B cell (primary cell): Measurements from ENCODE around the gene USH2A. TPM values are rescaled to one million over a fixed set of nuclear protein-coding genes. Genes with fewer than 3 reads are reported as not detected.

Experiments used
- ATAC-seq: fragments of 200-7000 bp; cut with Tn5 transposase; one replicate; pipeline ENCODE4 v1.10.0; 2021; ENCODE audit warnings: low read depth, mild to moderate bottlenecking, moderate number of reproducible peaks, moderate library complexity
- CTCF ChIA-PET: fragments of 350-600 bp; sonication (Branson Sonifier 250); formaldehyde crosslinking; loops from one replicate; lab custom pipeline; 2021; ENCODE audit warnings: antibody characterized with exemption, inconsistent platforms; lab: Charles Lee
- POLR2A ChIA-PET: fragments of 350-600 bp; sonication (Branson Sonifier 250); formaldehyde crosslinking; loops from one replicate; lab custom pipeline; 2021; ENCODE audit warnings: antibody characterized with exemption; lab: Charles Lee
- DNase-seq: peaks from one replicate; pipeline ENCODE4 v3.0.0; 2013
- H2AFZ ChIP-seq: 2 replicates; pipeline ENCODE4 v1.6.1; 2012; ENCODE audit warnings: mild to moderate bottlenecking, low read depth, low read length; ENCODE audit not compliant: insufficient read depth, poor library complexity, severe bottlenecking
- H3K27ac ChIP-seq, 2 donors: 1 replicate in 1 of 2; 2 replicates in 1 of 2; pipeline ENCODE4 v1.5.1; 2012 to 2013; ENCODE audit warnings: low read length in 2 of 2, mild to moderate bottlenecking in 2 of 2, moderate library complexity in 1 of 2
- H3K27me3 ChIP-seq, 4 experiments: fragments of 200-600 bp in 1 of 4; sonication (generic) in 1 of 4; replicated peaks in 1 of 4; 1 replicate in 2 of 4; 2 replicates in 2 of 4; pipeline versions ENCODE4 v1.6.1 to v1.7.0; 2013 to 2016; ENCODE audit warnings: low read length in 3 of 4, mild to moderate bottlenecking in 2 of 4, mixed read lengths in 1 of 4, moderate library complexity in 1 of 4; ENCODE audit not compliant: insufficient read depth in 4 of 4, control insufficient read depth in 3 of 4; ENCODE audit errors: control extremely low read depth in 1 of 4
- H3K36me3 ChIP-seq, 2 experiments: replicated peaks in 1 of 2; 1 replicate in 1 of 2; 2 replicates in 1 of 2; pipeline versions ENCODE4 v1.6.1 to v1.7.1; 2013; ENCODE audit warnings: low read length in 1 of 2; ENCODE audit not compliant: insufficient read depth in 2 of 2, control insufficient read depth in 1 of 2; ENCODE audit errors: control extremely low read depth in 1 of 2, extremely low read depth in 1 of 2
- H3K4me1 ChIP-seq, 2 donors: fragments of 200-600 bp in 1 of 2; sonication (generic) in 1 of 2; 1 replicate in 1 of 2; 2 replicates in 1 of 2; pipeline versions ENCODE4 v1.5.1 to v1.6.1; 2013 to 2017; ENCODE audit warnings: low read length in 2 of 2; ENCODE audit not compliant: control insufficient read depth in 2 of 2, insufficient read depth in 2 of 2
- H3K4me2 ChIP-seq: replicated peaks from 2 replicates; pipeline ENCODE3; 2012; ENCODE audit warnings: mild to moderate bottlenecking, low read depth, low read length; ENCODE audit not compliant: poor library complexity, severe bottlenecking
- H3K4me3 ChIP-seq, 5 experiments: fragments of 200-600 bp in 1 of 5; sonication (generic) in 1 of 5; 1 replicate in 3 of 5; 2 replicates in 2 of 5; pipeline versions ENCODE4 v1.5.1 to v1.7.0; 2011 to 2016; ENCODE audit warnings: low read length in 4 of 5, mild to moderate bottlenecking in 4 of 5, low read depth in 2 of 5, control low read depth in 1 of 5, moderate library complexity in 1 of 5; ENCODE audit not compliant: insufficient read depth in 1 of 5; ENCODE audit errors: control extremely low read depth in 1 of 5, extremely low read depth in 1 of 5
- H3K79me2 ChIP-seq: fragments of 200-600 bp; sonication (generic); one replicate; pipeline ENCODE4 v1.6.0; 2016; ENCODE audit warnings: low read length; ENCODE audit not compliant: control insufficient read depth, insufficient read depth
- H3K9ac ChIP-seq: fragments of 200-600 bp; sonication (generic); 2 replicates; pipeline ENCODE4 v1.6.1; 2017; ENCODE audit warnings: mild to moderate bottlenecking, low read length, moderate library complexity
- H3K9me3 ChIP-seq, 3 donors: one replicate each; pipeline versions ENCODE4 v1.6.1 to v1.7.1; 2013; ENCODE audit warnings: low read length in 2 of 3; ENCODE audit not compliant: control insufficient read depth in 2 of 3, insufficient read depth in 1 of 3; ENCODE audit errors: control extremely low read depth in 1 of 3
- H4K20me1 ChIP-seq: 2 replicates; pipeline ENCODE4 v1.6.0; 2012; ENCODE audit warnings: mild to moderate bottlenecking, low read length; ENCODE audit not compliant: insufficient read depth, control insufficient read depth, poor library complexity, severe bottlenecking
- H3K27ac Mint-ChIP-seq: one replicate; pipeline ENCODE4 v1.8.0; 2021; ENCODE audit warnings: mixed read lengths
- H3K27me3 Mint-ChIP-seq: one replicate; pipeline ENCODE4 v1.8.0; 2021; ENCODE audit warnings: mixed read lengths
- H3K4me1 Mint-ChIP-seq: one replicate; pipeline ENCODE4 v1.8.0; 2021; ENCODE audit warnings: mixed read lengths
- H3K4me3 Mint-ChIP-seq: one replicate; pipeline ENCODE4 v1.8.0; 2021; ENCODE audit warnings: mixed read lengths
- H3K9me3 Mint-ChIP-seq: one replicate; pipeline ENCODE4 v1.8.0; 2022; ENCODE audit warnings: mixed read lengths; ENCODE audit not compliant: insufficient read depth
- EZH2 ChIP-seq: IDR thresholded peaks from 2 replicates; pipeline ENCODE4 v1.6.1; 2012; ENCODE audit warnings: borderline replicate concordance, low read depth, mild to moderate bottlenecking, moderate library complexity, low read length; ENCODE audit not compliant: insufficient read depth, poor library complexity, severe bottlenecking
- WGBS: methylation state at CpG from one replicate; pipeline ENCODE4 v1.1.5; 2013; ENCODE audit warnings: missing lambda C conversion rate; ENCODE audit not compliant: insufficient coverage; 5-methylcytosine and 5-hydroxymethylcytosine counted together
- intact Hi-C: fragments of 100-400 bp; cut with micrococcal nuclease; formaldehyde crosslinking; loops from one replicate; pipeline ENCODE4 v1.10.0; 2022
- polyA plus RNA-seq: library from polyadenylated mRNA; depleted of rRNA; stranded (reverse); fragments of >200 nt; gene quantifications from 2 replicates; pipeline ENCODE4 v1.2.3, GENCODE V29; 2012
- total RNA-seq, 2 donors: library from RNA; stranded (reverse); fragments of 120-200 nt in 1 of 2; gene quantifications; 1 replicate in 1 of 2; 2 replicates in 1 of 2; pipeline versions ENCODE4 v1.2.3 to v1.2.4, GENCODE V29; 2013 to 2022
- TF ChIP-seq, protein P1 (sequence below): fragments of 200-600 bp; IDR thresholded peaks from one replicate; pipeline ENCODE4 v1.8.0; 2022; ENCODE audit warnings: antibody characterized with exemption, mild to moderate bottlenecking

Gene USH2A
- total and polyA plus RNA-seq, 2 donors (not counting 1 experiment from before 2014, with no cell fraction given) = 0.01 TPM; not detected in 1

DNA sequence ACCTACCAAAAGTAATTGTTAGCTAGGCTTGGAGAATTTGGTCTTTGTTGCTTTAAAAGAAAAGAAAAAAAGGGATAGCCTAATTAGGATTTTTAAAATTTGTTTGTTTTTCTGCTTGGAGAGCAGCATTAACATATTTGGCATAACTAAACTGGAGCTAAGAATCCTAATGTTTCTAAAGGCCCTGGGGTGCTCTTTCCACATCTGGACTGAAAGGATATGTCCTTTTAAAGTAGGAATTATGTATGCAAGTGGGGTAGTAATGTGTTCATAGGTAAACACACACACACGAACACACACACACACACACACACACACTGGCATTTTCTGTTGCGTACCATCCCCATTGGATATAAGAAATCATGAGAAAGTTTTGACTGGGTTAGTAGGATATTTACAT, 742.2 kb downstream of the USH2A start:
- ATAC-seq (no peak), DNase-seq (no peak)
- H3K79me2 ChIP-seq = no peaks in the 10 kb centered on the region
- ChIA-PET CTCF (no interaction called here), POLR2A (no interaction called here)
- no peak overlapping the region for H2AFZ ChIP-seq
- no peaks in the 10 kb centered on the region for H3K27me3 Mint-ChIP-seq
- no peak overlapping the region for H3K4me3 Mint-ChIP-seq
- H4K20me1 ChIP-seq = no peaks in the 10 kb centered on the region
- no peaks in the 10 kb centered on the region for H3K4me1 ChIP-seq
- no CpG with 5 or more reads among the region's 2 CpGs for WGBS
- no peak overlapping the region for H3K27ac ChIP-seq
- H3K9me3 Mint-ChIP-seq = no peaks in the 10 kb centered on the region
- H3K27ac Mint-ChIP-seq = no peak overlapping the region
- TF ChIP-seq, protein P1, sequence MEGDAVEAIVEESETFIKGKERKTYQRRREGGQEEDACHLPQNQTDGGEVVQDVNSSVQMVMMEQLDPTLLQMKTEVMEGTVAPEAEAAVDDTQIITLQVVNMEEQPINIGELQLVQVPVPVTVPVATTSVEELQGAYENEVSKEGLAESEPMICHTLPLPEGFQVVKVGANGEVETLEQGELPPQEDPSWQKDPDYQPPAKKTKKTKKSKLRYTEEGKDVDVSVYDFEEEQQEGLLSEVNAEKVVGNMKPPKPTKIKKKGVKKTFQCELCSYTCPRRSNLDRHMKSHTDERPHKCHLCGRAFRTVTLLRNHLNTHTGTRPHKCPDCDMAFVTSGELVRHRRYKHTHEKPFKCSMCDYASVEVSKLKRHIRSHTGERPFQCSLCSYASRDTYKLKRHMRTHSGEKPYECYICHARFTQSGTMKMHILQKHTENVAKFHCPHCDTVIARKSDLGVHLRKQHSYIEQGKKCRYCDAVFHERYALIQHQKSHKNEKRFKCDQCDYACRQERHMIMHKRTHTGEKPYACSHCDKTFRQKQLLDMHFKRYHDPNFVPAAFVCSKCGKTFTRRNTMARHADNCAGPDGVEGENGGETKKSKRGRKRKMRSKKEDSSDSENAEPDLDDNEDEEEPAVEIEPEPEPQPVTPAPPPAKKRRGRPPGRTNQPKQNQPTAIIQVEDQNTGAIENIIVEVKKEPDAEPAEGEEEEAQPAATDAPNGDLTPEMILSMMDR = no peak
- TF ChIP-seq EZH2 = no peak
- no peaks in the 10 kb centered on the region for H3K9me3 ChIP-seq
- no peaks in the 10 kb centered on the region for H3K4me1 Mint-ChIP-seq
- no peak overlapping the region for H3K4me2 ChIP-seq
- no peak overlapping the region for H3K9ac ChIP-seq
- H3K27me3 ChIP-seq = no peaks in the 10 kb centered on the region
- intact Hi-C loops = no loop called here
- H3K36me3 ChIP-seq = no peaks in the 10 kb centered on the region
- H3K4me3 ChIP-seq = no peak overlapping the region

GRCh38 chr1:215679231-215679630, 744.0 kb downstream of the USH2A start:
- no peaks in the 10 kb centered on the region for H3K9me3 ChIP-seq
- TF ChIP-seq, protein P1 = no peak
- TF ChIP-seq EZH2 = no peak
- H3K4me2 ChIP-seq = no peak overlapping the region
- H3K27ac Mint-ChIP-seq = no peak overlapping the region
- intact Hi-C loops = no loop called here
- no peak for DNase-seq
- ChIA-PET CTCF (no interaction called here), POLR2A (no interaction called here)
- no peaks in the 10 kb centered on the region for H3K27me3 Mint-ChIP-seq
- H3K36me3 ChIP-seq = no peaks in the 10 kb centered on the region
- no peaks in the 10 kb centered on the region for H3K4me1 ChIP-seq
- WGBS = 83% methylated on average over 2 of the region's 3 CpGs
- no peak overlapping the region for H2AFZ ChIP-seq
- H3K9me3 Mint-ChIP-seq = no peaks in the 10 kb centered on the region
- no peaks in the 10 kb centered on the region for H4K20me1 ChIP-seq
- H3K4me1 Mint-ChIP-seq = no peaks in the 10 kb centered on the region
- no peak overlapping the region for H3K27ac ChIP-seq
- H3K9ac ChIP-seq = no peak overlapping the region
- ATAC-seq = no peak
- no peaks in the 10 kb centered on the region for H3K27me3 ChIP-seq
- no peak overlapping the region for H3K4me3 ChIP-seq
- no peaks in the 10 kb centered on the region for H3K79me2 ChIP-seq
- no peak overlapping the region for H3K4me3 Mint-ChIP-seq
